HCT116 (cell line): ENCODE results near the gene MARCHF7. TPM values are rescaled to one million over a fixed set of nuclear protein-coding genes. Genes with fewer than 3 reads are reported as not detected.

ENCODE experiments used
- ATAC-seq: fragments of 200-7000 bp; cut with Tn5 transposase; 2 replicates; pipeline ENCODE4 v1.9.1; 2020; ENCODE audit warnings: mild to moderate bottlenecking, moderate library complexity
- BruUV-seq: library from RNA; stranded (reverse); fragments of 400-500 nt; replicated peaks from 2 replicates; lab custom pipeline; 2021; lab: Mats Ljungman, UMichigan
- CTCF ChIA-PET: fragments of 300-600 bp; sonication (Branson Sonifier 250); formaldehyde crosslinking; loops from one replicate; lab custom pipeline; 2021; ENCODE audit warnings: antibody characterized with exemption; lab: Charles Lee
- POLR2A ChIA-PET: fragments of 300-600, 350-600 bp; sonication (Branson Sonifier 250); formaldehyde crosslinking; loops from one replicate; lab custom pipeline; 2021; ENCODE audit warnings: antibody characterized with exemption; lab: Charles Lee
- RAD21 ChIA-PET, 2 experiments: fragments of 300-600 bp; sonication (Branson Sonifier 250); formaldehyde crosslinking; loops; one replicate each; lab custom pipeline; 2023; ENCODE audit warnings: low total read pairs in 2 of 2; ENCODE audit not compliant: uncharacterized antibody in 2 of 2, unreplicated experiment in 2 of 2, low non-redundant PET in 1 of 2; lab: Charles Lee
- DNase-seq: peaks from one replicate; pipeline ENCODE4 v3.0.0-alpha.2; 2010; ENCODE audit warnings: low read depth, low spot score
- H2AFZ ChIP-seq: fragments of 200-600 bp; shearing (Covaris generic), sonication (generic); 2 replicates; pipeline ENCODE4 v1.6.1; 2017; ENCODE audit warnings: low read depth, mixed run types, mixed read lengths, antibody characterized with exemption, low read length; ENCODE audit not compliant: poor library complexity, severe bottlenecking
- H3K27ac ChIP-seq: 2 replicates; pipeline ENCODE4 v1.5.1; 2012; ENCODE audit warnings: low read depth, low read length
- H3K27me3 ChIP-seq: fragments of 200-600 bp; sonication (generic); 2 replicates; pipeline ENCODE4 v1.6.1; 2016; ENCODE audit warnings: mixed run types, low read length, mixed read lengths; ENCODE audit not compliant: insufficient read depth
- H3K36me3 ChIP-seq, 2 experiments: fragments of 200-500 bp in 1 of 2; fragments of 200-600 bp in 1 of 2; sonication (Bioruptor generic) in 1 of 2; sonication (generic) in 1 of 2; 2 replicates each; pipeline versions ENCODE4 v1.5.1 to v1.6.1; 2014 to 2016; ENCODE audit warnings: low read length in 2 of 2, inconsistent platforms in 1 of 2, mixed read lengths in 1 of 2, mixed run types in 1 of 2; ENCODE audit not compliant: insufficient read depth in 2 of 2, control insufficient read depth in 1 of 2
- H3K4me1 ChIP-seq, 2 experiments: fragments of 200-600 bp in 1 of 2; sonication (generic) in 1 of 2; 2 replicates each; pipeline versions ENCODE4 v1.5.1 to v1.6.1; 2012 to 2017; ENCODE audit warnings: low read length in 2 of 2, inconsistent platforms in 1 of 2, mild to moderate bottlenecking in 1 of 2, mixed read lengths in 1 of 2, mixed run types in 1 of 2, moderate library complexity in 1 of 2; ENCODE audit not compliant: insufficient read depth in 2 of 2, control insufficient read depth in 1 of 2
- H3K4me2 ChIP-seq: fragments of 200-600 bp; sonication (generic); 2 replicates; pipeline ENCODE4 v1.6.1; 2017; ENCODE audit warnings: mixed run types, low read length, mixed read lengths
- H3K4me3 ChIP-seq, 2 experiments: fragments of 200-600 bp in 1 of 2; sonication (generic) in 1 of 2; replicated peaks in 1 of 2; 2 replicates each; pipeline ENCODE4 v1.5.1; 2011 to 2016; ENCODE audit warnings: low read length in 2 of 2, control low read depth in 1 of 2, low read depth in 1 of 2, mild to moderate bottlenecking in 1 of 2, mixed read lengths in 1 of 2, mixed run types in 1 of 2
- H3K79me2 ChIP-seq: fragments of 200-600 bp; sonication (generic); 2 replicates; pipeline ENCODE4 v1.6.1; 2017; ENCODE audit warnings: mild to moderate bottlenecking, mixed run types, low read length, moderate library complexity, mixed read lengths; ENCODE audit not compliant: insufficient read depth
- H3K9ac ChIP-seq: fragments of 200-600 bp; sonication (generic); 2 replicates; pipeline ENCODE4 v1.6.1; 2016; ENCODE audit warnings: low read length, mixed read lengths
- H3K9me2 ChIP-seq: fragments of 200-600 bp; sonication (generic), shearing (Covaris generic); 2 replicates; pipeline ENCODE4 v1.6.1; 2017; ENCODE audit warnings: mixed run types, mild to moderate bottlenecking, moderate library complexity; ENCODE audit not compliant: insufficient read depth
- H3K9me3 ChIP-seq, 2 experiments: fragments of 200-500 bp in 1 of 2; fragments of 200-600 bp in 1 of 2; sonication (Bioruptor generic) in 1 of 2; sonication (generic) in 1 of 2; 2 replicates each; pipeline ENCODE4 v1.6.1; 2014 to 2017; ENCODE audit warnings: low read length in 2 of 2, mixed read lengths in 2 of 2, inconsistent platforms in 1 of 2, low read depth in 1 of 2, mild to moderate bottlenecking in 1 of 2, mixed run types in 1 of 2, moderate library complexity in 1 of 2; ENCODE audit not compliant: control insufficient read depth in 1 of 2, insufficient read depth in 1 of 2
- H4K20me1 ChIP-seq: fragments of 200-600 bp; sonication (generic), shearing (Covaris generic); 2 replicates; pipeline ENCODE4 v1.6.1; 2017; ENCODE audit warnings: mixed run types, mild to moderate bottlenecking, moderate library complexity; ENCODE audit not compliant: insufficient read depth
- CBX3 ChIP-seq: IDR thresholded peaks from 2 replicates; pipeline ENCODE4 v1.6.1; 2012; ENCODE audit warnings: low read depth
- CTCF ChIP-seq, 3 experiments: fragments of 200-600 bp in 1 of 3; sonication (generic) in 1 of 3; IDR thresholded peaks in 2 of 3; conservative IDR thresholded peaks in 1 of 3; 2 replicates each; pipeline ENCODE4 v1.5.1; 2012 to 2017; ENCODE audit warnings: low read depth in 2 of 3, low read length in 2 of 3, antibody characterized with exemption in 1 of 3, borderline replicate concordance in 1 of 3, control low read depth in 1 of 3, mild to moderate bottlenecking in 1 of 3, mixed read lengths in 1 of 3, mixed run types in 1 of 3, moderate library complexity in 1 of 3; ENCODE audit not compliant: insufficient read depth in 1 of 3
- EZH2phosphoT487 ChIP-seq: fragments of 200-600 bp; IDR thresholded peaks from 2 replicates; pipeline ENCODE4 v1.6.1; 2018; ENCODE audit warnings: antibody characterized with exemption, borderline replicate concordance
- POLR2AphosphoS5 ChIP-seq: IDR thresholded peaks from 2 replicates; pipeline ENCODE4 v1.6.1; 2011; ENCODE audit warnings: mild to moderate bottlenecking, low read depth, low read length, moderate library complexity
- RAD21 ChIP-seq: IDR thresholded peaks from 2 replicates; pipeline ENCODE4 v1.6.1; 2012; ENCODE audit warnings: low read depth, mild to moderate bottlenecking
- SIN3A ChIP-seq: IDR thresholded peaks from 2 replicates; pipeline ENCODE4 v1.6.1; 2012; ENCODE audit warnings: low read depth
- ZFX ChIP-seq: fragments of 450-650 bp; IDR thresholded peaks from 2 replicates; pipeline ENCODE4 v1.6.1; 2017
- intact Hi-C: fragments of 100-400 bp; cut with micrococcal nuclease; formaldehyde crosslinking; loops from 2 replicates; pipeline ENCODE4 v1.10.0; 2022
- total RNA-seq: library from RNA; stranded (reverse); gene quantifications from one replicate; pipeline ENCODE4 v1.2.1, GENCODE V29; 2021; ENCODE audit not compliant: unreplicated experiment

The MARCHF7 gene
- total RNA-seq, 1 experiment from 2014 or later = 65.9 TPM

- ChIA-PET POLR2A (interaction anchor here (1.3 to 1.6 kb wide), 3 partner anchors 8 to 422 kb away, joined by 3 to 6 read pairs (median 4); no protein-coding TSS in a partner anchor), CTCF (interaction anchor here (1.4 kb wide), 1 partner anchor 10 kb away, joined by 4 read pairs; no protein-coding TSS in a partner anchor), RAD21 (interaction anchor here in 1 of 2 experiments (1.2 kb wide), 1 partner anchor 207 kb away, joined by 4 read pairs; no protein-coding TSS in a partner anchor)
- H2AFZ ChIP-seq = no peak overlapping the region
- intact Hi-C loops = loop anchor here (5.0 to 10.0 kb wide), 7 partner anchors 96 to 808 kb away; partner anchors contain the start of gene BAZ2B
- H3K9me2 ChIP-seq = no peaks in the 10 kb centered on the region
- DNase-seq (no peak), ATAC-seq (peak; percentile 16)
- 0 out of 2 replicates have a peak, but pooled peaks have one; percentile 89 for TF ChIP-seq ZFX
- TF ChIP-seq CBX3 = no peak
- peak overlapping the region; percentile 93 for H3K27ac ChIP-seq
- peaks cover 57% of the 10 kb centered on the region for H3K79me2 ChIP-seq
- H3K4me1 ChIP-seq = peaks cover 8 to 25% of the 10 kb centered on the region in 2 experiments; a peak in 3 of 4 replicates
- peak overlapping the region; percentile 96 to 98 for H3K4me3 ChIP-seq
- no peaks in the 10 kb centered on the region for H3K9me3 ChIP-seq
- peak overlapping the region; percentile 98 for H3K9ac ChIP-seq
- H3K36me3 ChIP-seq = peaks cover 13 to 23% of the 10 kb centered on the region in 2 experiments; a peak in 3 of 4 replicates
- peak overlapping the region; percentile 75 for H3K4me2 ChIP-seq
- BruUV-seq = no TSS peak
- peaks cover 20% of the 10 kb centered on the region; the same call in 1 of the 2 replicates for H4K20me1 ChIP-seq
- no peaks in the 10 kb centered on the region for H3K27me3 ChIP-seq
Observed at GRCh38 chr2:159712929-159713420, 669 bp downstream of the MARCHF7 start.

GRCh38 chr2:159713631-159714246, 1.4 kb downstream of the MARCHF7 start:
- CTCF ChIA-PET = no interaction called here

More at GRCh38 chr2:159713631-159714246, 1.4 kb downstream of the MARCHF7 start:
- peak; percentile 11; the same call in 1 of the 2 replicates for TF ChIP-seq RAD21
- no peak for TF ChIP-seq POLR2AphosphoS5
- no peak for TF ChIP-seq CBX3
- TF ChIP-seq CTCF (IDR thresholded peaks at IDR 0.05 in 2 of 3, conservative IDR thresholded peaks at IDR 0.05 in 1 of 3; ENCODE audit: borderline replicate concordance in 1 of 3, insufficient read depth in 1 of 3, low read depth in 2 of 3, low read length in 2 of 3) = 0 out of 6 replicates have a peak, but pooled peaks of 1 of the 3 experiments have one; percentile 5
- no peak; the same call in 1 of the 2 replicates for TF ChIP-seq SIN3A
- no peak for TF ChIP-seq EZH2phosphoT487
- RAD21 ChIA-PET = no interaction called here
- Histone ChIP-seq H3K27me3 (no peaks in the 10 kb centered on the region), H4K20me1 (peaks cover 26% of the 10 kb centered on the region; the same call in 1 of the 2 replicates), H3K27ac (peak overlapping the region; percentile 93; the same call in 1 of the 2 replicates), H3K9me2 (no peaks in the 10 kb centered on the region), H3K4me1 (peaks cover 8 to 25% of the 10 kb centered on the region in 2 experiments; a peak in 3 of 4 replicates), H3K4me2 (peak overlapping the region; percentile 75), H3K79me2 (peaks cover 64% of the 10 kb centered on the region), H3K9ac (peak overlapping the region; percentile 98), H3K9me3 (no peaks in the 10 kb centered on the region), H3K4me3 (peak overlapping the region; percentile 96 to 98), H2AFZ (no peak overlapping the region), H3K36me3 (peaks cover 13 to 28% of the 10 kb centered on the region in 2 experiments; a peak in 3 of 4 replicates)
- intact Hi-C loops = loop anchor here (5.0 to 10.0 kb wide), 7 partner anchors 96 to 809 kb away; partner anchors contain the start of gene BAZ2B
- POLR2A ChIA-PET = no interaction called here
- BruUV-seq = no TSS peak
- ATAC-seq = no peak
- DNase-seq = no peak
